ENCODE measurements around the gene CAND1. TPM values are rescaled to one million over a fixed set of nuclear protein-coding genes. Genes with fewer than 3 reads are reported as not detected.

CAND1 gene
- total and polyA plus RNA-seq, 4 donors: 25.4 to 66.1 (median 45.7) TPM

DNA sequence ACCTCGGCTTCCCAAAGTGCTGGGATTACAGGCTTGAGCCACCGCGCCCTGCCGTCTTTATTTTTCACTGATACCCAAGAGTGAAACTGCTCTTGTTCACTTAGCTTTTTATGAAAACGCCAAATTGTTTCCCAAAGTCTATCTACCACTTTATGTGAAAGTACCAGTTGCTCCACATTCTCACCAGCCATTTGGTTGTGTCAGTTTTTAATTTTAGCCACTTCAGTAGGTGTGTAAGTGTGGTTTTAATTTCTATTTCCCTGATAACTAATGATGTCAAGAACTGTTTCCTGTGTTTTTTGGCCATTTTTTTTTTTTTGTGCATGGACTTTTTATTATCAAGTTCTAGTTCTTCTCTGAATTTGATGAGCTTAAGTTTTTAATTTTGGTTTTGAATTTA, 17.1 kb downstream of the CAND1 start:
- no peaks in the 10 kb centered on the region for H3K4me1 ChIP-seq (ENCODE audit: control insufficient read depth in 4 of 4, insufficient read depth in 4 of 4, low read length in 3 of 4)
- TF ChIP-seq YY1 (IDR thresholded peaks at IDR 0.05): no peak
- TF ChIP-seq, protein P1, sequence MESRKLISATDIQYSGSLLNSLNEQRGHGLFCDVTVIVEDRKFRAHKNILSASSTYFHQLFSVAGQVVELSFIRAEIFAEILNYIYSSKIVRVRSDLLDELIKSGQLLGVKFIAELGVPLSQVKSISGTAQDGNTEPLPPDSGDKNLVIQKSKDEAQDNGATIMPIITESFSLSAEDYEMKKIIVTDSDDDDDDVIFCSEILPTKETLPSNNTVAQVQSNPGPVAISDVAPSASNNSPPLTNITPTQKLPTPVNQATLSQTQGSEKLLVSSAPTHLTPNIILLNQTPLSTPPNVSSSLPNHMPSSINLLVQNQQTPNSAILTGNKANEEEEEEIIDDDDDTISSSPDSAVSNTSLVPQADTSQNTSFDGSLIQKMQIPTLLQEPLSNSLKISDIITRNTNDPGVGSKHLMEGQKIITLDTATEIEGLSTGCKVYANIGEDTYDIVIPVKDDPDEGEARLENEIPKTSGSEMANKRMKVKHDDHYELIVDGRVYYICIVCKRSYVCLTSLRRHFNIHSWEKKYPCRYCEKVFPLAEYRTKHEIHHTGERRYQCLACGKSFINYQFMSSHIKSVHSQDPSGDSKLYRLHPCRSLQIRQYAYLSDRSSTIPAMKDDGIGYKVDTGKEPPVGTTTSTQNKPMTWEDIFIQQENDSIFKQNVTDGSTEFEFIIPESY (IDR thresholded peaks at IDR 0.05): no peak
- TF ChIP-seq HNF4G (IDR thresholded peaks at IDR 0.05): no peak
- TF ChIP-seq, protein P2, sequence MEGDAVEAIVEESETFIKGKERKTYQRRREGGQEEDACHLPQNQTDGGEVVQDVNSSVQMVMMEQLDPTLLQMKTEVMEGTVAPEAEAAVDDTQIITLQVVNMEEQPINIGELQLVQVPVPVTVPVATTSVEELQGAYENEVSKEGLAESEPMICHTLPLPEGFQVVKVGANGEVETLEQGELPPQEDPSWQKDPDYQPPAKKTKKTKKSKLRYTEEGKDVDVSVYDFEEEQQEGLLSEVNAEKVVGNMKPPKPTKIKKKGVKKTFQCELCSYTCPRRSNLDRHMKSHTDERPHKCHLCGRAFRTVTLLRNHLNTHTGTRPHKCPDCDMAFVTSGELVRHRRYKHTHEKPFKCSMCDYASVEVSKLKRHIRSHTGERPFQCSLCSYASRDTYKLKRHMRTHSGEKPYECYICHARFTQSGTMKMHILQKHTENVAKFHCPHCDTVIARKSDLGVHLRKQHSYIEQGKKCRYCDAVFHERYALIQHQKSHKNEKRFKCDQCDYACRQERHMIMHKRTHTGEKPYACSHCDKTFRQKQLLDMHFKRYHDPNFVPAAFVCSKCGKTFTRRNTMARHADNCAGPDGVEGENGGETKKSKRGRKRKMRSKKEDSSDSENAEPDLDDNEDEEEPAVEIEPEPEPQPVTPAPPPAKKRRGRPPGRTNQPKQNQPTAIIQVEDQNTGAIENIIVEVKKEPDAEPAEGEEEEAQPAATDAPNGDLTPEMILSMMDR (IDR thresholded peaks at IDR 0.05; ENCODE audit: low read depth, low read length, missing input control): no peak
- TF ChIP-seq, protein P3, sequence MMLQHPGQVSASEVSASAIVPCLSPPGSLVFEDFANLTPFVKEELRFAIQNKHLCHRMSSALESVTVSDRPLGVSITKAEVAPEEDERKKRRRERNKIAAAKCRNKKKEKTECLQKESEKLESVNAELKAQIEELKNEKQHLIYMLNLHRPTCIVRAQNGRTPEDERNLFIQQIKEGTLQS (IDR thresholded peaks at IDR 0.05): no peak
- TF ChIP-seq EGR1 (IDR thresholded peaks at IDR 0.05; ENCODE audit: low read depth in 2 of 2): no peak
- TF ChIP-seq RAD21 (IDR thresholded peaks at IDR 0.05): no peak
- TF ChIP-seq FOXA2 (IDR thresholded peaks at IDR 0.05): no peak
- WGBS: 98% methylated on average over 5 of the region's 5 CpGs
- no peaks in the 10 kb centered on the region for H3K27me3 ChIP-seq (ENCODE audit: control insufficient read depth in 4 of 4, insufficient read depth in 4 of 4, low read length in 3 of 4)
- peaks cover 0 to 6% (median 3%) of the 10 kb centered on the region in 4 donors for H3K36me3 ChIP-seq (ENCODE audit: control insufficient read depth in 4 of 4, insufficient read depth in 3 of 4, low read depth in 1 of 4, low read length in 3 of 4)
- no peaks in the 10 kb centered on the region for H3K9me3 ChIP-seq (ENCODE audit: control insufficient read depth in 4 of 4, low read length in 3 of 4)
- no peak overlapping the region for H3K4me3 ChIP-seq (ENCODE audit: low read depth in 1 of 3, low read length in 3 of 3)
- no peak overlapping the region for H3K27ac ChIP-seq (ENCODE audit: low read depth in 1 of 2, low read length in 2 of 2)
- no peak for DNase-seq (ENCODE audit: low spot score)
- H3K9ac ChIP-seq (ENCODE audit: low read depth in 1 of 2, low read length in 2 of 2): no peak overlapping the region

DNA sequence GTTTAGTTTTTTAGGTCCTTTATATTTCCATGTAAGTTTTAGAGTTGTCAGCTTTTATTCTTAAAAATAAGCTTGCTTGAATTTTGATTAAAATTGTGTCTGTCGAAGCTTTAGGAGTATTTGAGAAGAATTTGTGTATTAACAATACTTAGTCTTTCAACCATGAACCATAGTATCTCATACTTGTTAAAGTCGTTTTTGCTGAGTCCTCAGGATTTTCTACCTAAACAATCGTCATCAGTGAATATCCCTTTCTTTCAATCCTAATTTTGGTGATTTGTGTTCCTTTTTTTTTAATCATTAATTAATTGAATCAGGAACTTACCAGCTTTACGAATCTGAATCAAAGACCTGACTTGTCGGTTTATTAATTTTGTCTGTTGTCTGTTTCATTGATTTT, 18.2 kb downstream of the CAND1 start:
- H3K4me1 ChIP-seq (ENCODE audit: control insufficient read depth in 4 of 4, insufficient read depth in 4 of 4, low read length in 3 of 4): no peaks in the 10 kb centered on the region
- TF ChIP-seq GABPA (IDR thresholded peaks at IDR 0.05 in 1 of 2, conservative IDR thresholded peaks at IDR 0.05 in 1 of 2): no peak
- no peak for TF ChIP-seq FOXA1 (IDR thresholded peaks at IDR 0.05)
- TF ChIP-seq RAD21 (IDR thresholded peaks at IDR 0.05): no peak
- TF ChIP-seq, protein P2 (IDR thresholded peaks at IDR 0.05; ENCODE audit: low read depth, low read length, missing input control): no peak
- TF ChIP-seq JUND (IDR thresholded peaks at IDR 0.05): no peak
- no peak for TF ChIP-seq HNF4A (conservative IDR thresholded peaks at IDR 0.05)
- TF ChIP-seq HNF4G (IDR thresholded peaks at IDR 0.05): no peak
- TF ChIP-seq FOXA2 (IDR thresholded peaks at IDR 0.05): no peak
- TF ChIP-seq EGR1 (IDR thresholded peaks at IDR 0.05; ENCODE audit: low read depth in 2 of 2): no peak
- TF ChIP-seq RXRA (IDR thresholded peaks at IDR 0.05): no peak
- TF ChIP-seq, protein P1 (IDR thresholded peaks at IDR 0.05): no peak
- TF ChIP-seq SP1 (IDR thresholded peaks at IDR 0.05): no peak
- WGBS: 94% methylated on average over 5 of the region's 5 CpGs

More for the DNA sequence above, 18.2 kb downstream of the CAND1 start:
- DNase-seq (ENCODE audit: low spot score): no peak
- H3K27ac ChIP-seq (ENCODE audit: low read depth in 1 of 2, low read length in 2 of 2): no peak overlapping the region
- H3K36me3 ChIP-seq (ENCODE audit: control insufficient read depth in 4 of 4, insufficient read depth in 3 of 4, low read depth in 1 of 4, low read length in 3 of 4): peaks cover 0 to 6% (median 3%) of the 10 kb centered on the region in 4 donors
- H3K27me3 ChIP-seq (ENCODE audit: control insufficient read depth in 4 of 4, insufficient read depth in 4 of 4, low read length in 3 of 4): no peaks in the 10 kb centered on the region
- no peak overlapping the region for H3K4me3 ChIP-seq (ENCODE audit: low read depth in 1 of 3, low read length in 3 of 3)
- no peak overlapping the region for H3K9ac ChIP-seq (ENCODE audit: low read depth in 1 of 2, low read length in 2 of 2)
- no peaks in the 10 kb centered on the region for H3K9me3 ChIP-seq (ENCODE audit: control insufficient read depth in 4 of 4, low read length in 3 of 4)
